ENCODE results near the gene SORBS1. TPM values are rescaled to one million over a fixed set of nuclear protein-coding genes. Genes with fewer than 3 reads are reported as not detected.

The SORBS1 gene
- total RNA-seq, 4 donors from 2014 or later: 120 to 1,051 (median 449) TPM

DNA sequence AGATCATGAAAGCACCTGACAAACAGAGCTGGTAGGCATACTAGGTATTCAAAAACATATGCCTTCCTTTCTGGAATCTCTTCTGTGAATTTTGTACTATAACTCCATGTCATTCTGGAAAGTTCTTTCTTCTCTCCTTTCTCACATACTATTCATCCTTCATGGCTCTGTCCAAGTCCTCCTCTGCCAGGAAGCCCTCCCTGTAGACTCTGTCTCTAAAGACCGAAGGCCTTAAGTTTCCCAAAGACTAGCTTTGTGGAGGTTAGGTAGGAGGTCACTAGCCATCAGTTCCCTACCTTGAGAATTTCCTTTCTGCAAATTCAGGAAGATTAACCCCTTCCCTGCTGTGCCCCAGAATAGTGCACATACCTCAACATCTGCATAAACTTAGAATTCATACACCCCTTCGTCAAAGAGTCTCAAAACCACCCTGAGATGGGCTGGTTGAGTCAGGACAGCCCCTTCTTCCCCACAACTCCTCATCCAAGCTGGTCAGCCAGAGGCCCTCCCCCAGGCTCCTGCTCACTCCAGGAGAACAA, 20.6 kb downstream of the SORBS1 start:
- TF ChIP-seq, protein P1, sequence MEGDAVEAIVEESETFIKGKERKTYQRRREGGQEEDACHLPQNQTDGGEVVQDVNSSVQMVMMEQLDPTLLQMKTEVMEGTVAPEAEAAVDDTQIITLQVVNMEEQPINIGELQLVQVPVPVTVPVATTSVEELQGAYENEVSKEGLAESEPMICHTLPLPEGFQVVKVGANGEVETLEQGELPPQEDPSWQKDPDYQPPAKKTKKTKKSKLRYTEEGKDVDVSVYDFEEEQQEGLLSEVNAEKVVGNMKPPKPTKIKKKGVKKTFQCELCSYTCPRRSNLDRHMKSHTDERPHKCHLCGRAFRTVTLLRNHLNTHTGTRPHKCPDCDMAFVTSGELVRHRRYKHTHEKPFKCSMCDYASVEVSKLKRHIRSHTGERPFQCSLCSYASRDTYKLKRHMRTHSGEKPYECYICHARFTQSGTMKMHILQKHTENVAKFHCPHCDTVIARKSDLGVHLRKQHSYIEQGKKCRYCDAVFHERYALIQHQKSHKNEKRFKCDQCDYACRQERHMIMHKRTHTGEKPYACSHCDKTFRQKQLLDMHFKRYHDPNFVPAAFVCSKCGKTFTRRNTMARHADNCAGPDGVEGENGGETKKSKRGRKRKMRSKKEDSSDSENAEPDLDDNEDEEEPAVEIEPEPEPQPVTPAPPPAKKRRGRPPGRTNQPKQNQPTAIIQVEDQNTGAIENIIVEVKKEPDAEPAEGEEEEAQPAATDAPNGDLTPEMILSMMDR (IDR thresholded peaks at IDR 0.05): no peak
- ATAC-seq (ENCODE audit: low FRiP score) (no peak), DNase-seq (ENCODE audit: low spot score) (no peak)

DNA sequence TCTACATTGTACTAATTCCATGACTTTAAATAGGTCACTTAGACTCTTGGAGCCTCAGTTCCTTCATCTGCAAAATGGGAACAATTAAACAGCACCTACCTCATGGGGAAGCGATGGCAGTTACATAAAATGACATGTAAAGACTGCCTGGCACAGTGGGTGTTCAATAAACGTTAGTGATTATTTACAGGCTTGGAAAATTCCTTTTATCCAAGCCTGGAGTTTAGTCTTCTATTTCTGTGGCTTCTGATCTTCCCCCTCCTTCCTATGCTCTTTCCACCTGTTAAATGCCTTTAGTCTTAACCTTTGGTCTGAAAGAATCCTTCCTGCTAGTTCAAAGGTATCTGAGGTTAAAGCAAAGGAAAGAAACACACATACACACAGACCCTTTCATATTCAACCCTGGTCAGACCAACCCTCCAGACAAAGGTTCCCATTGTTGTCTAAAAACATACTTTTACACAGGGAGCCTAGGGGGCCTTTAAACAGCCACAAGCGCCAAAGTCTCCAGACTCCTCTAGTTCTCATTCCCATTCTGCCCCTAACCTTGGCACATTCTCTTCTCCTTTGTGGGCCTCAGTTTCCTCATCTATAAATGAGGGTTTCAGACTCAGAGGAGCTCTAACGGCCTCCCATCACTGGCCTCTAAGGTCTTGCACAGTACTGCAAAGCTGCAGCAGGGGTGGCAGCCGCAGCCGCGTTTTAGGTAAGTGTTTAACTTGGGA, 21.4 kb downstream of the SORBS1 start:
- DNase-seq (ENCODE audit: low spot score) (no peak), ATAC-seq (ENCODE audit: low FRiP score) (no peak)
- TF ChIP-seq, protein P1 (IDR thresholded peaks at IDR 0.05): no peak

DNA sequence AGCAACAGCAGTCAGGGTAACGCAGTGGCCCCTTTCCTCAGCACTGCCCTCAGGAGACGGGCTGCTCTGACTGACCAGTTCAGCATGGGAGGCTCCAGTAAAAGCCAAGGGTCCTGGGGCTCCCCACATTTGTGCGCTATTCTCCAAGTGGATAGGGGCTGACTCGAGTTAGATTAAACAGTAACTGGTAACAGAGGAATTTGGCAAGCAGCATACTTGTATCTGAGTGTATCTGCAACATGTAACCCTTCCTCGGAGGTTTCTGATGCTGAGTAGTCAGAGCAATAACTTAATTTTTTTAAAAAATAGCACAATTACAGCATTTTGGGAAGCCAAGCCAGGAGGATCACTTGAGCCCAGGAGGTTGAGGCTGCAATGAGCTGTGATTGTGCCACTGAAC, 22.8 kb downstream of the SORBS1 start:
- ATAC-seq (ENCODE audit: low FRiP score) (no peak), DNase-seq (ENCODE audit: low spot score) (no peak)
- TF ChIP-seq, protein P1 (IDR thresholded peaks at IDR 0.05): no peak

DNA sequence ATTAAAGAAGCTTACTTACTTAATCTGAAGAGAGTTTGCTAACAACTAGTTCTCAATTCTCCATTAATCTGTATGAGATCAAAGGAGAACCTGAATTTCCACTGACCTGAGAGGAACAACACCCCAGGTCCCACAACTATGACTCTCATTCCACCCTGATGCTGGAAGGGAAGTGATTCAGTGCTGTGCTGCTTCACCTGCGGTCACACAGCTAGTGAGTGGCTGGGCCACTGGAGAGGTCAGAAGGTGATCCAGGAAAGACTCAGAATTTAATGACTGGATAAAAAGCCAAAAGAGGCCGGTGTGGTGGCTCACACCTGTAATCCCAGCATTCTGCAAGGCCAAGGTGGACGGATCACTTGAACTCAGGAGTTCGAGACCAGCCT, 23.6 kb downstream of the SORBS1 start:
- no peak for DNase-seq (ENCODE audit: low spot score)
- no peak for ATAC-seq (ENCODE audit: low FRiP score)
- TF ChIP-seq, protein P1 (IDR thresholded peaks at IDR 0.05): no peak

DNA sequence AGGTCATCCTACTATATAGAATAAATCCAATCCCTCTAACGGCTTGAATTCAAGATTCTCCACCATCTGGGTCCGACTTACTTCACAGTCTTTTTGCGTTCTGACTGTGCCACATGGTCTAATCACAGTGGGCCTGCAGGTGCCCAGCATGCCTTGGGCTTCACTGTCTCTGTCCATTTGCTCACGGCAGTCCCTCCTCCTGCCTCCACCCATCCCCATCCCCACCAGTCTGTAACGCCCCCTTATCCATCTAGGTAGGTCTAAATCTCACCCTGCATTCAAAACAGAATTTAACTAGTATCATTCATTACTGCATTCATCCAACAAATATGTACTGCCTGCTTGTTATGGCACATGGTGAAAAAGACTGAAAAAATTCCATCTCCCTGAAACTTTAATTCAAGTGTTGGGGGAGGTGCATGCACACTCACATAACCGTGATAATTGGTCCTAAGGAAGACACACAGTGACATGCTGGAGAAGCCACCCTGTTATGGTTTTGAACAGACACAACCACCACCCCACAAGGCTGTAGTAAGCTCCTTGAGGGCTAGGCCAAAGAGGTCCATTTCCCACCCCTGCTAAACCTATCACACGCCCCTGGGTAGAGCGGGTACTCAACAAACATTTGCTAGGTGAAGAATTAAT, 24.2 kb downstream of the SORBS1 start:
- DNase-seq (ENCODE audit: low spot score) (no peak), ATAC-seq (ENCODE audit: low FRiP score) (no peak)

DNA sequence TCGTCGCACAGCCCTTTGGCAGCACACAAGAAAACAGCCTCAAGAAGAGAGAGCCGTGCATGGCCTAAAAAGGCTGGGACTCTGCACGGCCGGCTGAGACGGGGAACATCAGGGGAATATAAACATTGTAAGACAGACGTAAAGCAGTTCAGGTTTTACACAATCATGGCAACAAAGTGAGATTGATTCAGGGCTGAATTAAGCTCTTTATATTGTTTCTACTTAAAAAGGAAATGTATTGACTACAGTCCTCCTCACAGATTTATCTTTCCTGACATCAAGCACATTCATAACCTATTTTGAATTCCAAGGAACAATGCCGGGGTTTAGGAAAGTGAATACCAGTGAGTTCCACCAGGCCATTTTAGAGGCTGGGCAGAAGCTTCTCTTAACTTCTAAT, 25.2 kb downstream of the SORBS1 start:
- DNase-seq (ENCODE audit: low spot score) (no peak), ATAC-seq (ENCODE audit: low FRiP score) (no peak)
- TF ChIP-seq, protein P1 (IDR thresholded peaks at IDR 0.05): no peak

More for the DNA sequence above, 24.2 kb downstream of the SORBS1 start:
- TF ChIP-seq, protein P1 (IDR thresholded peaks at IDR 0.05): no peak

Measured in omental fat pad (tissue), 4 donors.